Measurements from ENCODE around the gene PDSS2. TPM values are rescaled to one million over a fixed set of nuclear protein-coding genes. Genes with fewer than 3 reads are reported as not detected.
A peak's percentile ranks its signal among the peaks of the same experiment; 100 is the strongest.

Gene PDSS2
- total RNA-seq, 4 donors from 2014 or later = 4.3 to 14.7 (median 12.1) TPM

- peak overlapping the region; percentile 79 for H3K4me3 ChIP-seq
- H3K27me3 ChIP-seq = peaks cover 49% of the 10 kb centered on the region
- H3K27ac ChIP-seq = no peak overlapping the region
- DNase-seq (ENCODE audit: low spot score in 2 of 2) = no peak
- WGBS = under 1% methylated on average over 23 of the region's 30 CpGs
- H3K36me3 ChIP-seq = no peaks in the 10 kb centered on the region
- peaks cover 36% of the 10 kb centered on the region for H3K4me1 ChIP-seq
- TF ChIP-seq, protein P1, sequence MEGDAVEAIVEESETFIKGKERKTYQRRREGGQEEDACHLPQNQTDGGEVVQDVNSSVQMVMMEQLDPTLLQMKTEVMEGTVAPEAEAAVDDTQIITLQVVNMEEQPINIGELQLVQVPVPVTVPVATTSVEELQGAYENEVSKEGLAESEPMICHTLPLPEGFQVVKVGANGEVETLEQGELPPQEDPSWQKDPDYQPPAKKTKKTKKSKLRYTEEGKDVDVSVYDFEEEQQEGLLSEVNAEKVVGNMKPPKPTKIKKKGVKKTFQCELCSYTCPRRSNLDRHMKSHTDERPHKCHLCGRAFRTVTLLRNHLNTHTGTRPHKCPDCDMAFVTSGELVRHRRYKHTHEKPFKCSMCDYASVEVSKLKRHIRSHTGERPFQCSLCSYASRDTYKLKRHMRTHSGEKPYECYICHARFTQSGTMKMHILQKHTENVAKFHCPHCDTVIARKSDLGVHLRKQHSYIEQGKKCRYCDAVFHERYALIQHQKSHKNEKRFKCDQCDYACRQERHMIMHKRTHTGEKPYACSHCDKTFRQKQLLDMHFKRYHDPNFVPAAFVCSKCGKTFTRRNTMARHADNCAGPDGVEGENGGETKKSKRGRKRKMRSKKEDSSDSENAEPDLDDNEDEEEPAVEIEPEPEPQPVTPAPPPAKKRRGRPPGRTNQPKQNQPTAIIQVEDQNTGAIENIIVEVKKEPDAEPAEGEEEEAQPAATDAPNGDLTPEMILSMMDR (IDR thresholded peaks at IDR 0.05) = no peak
- TF ChIP-seq EP300 (IDR thresholded peaks at IDR 0.05) = no peak
- TF ChIP-seq POLR2A (IDR thresholded peaks at IDR 0.05) = no peak
- TF ChIP-seq POLR2AphosphoS5 (IDR thresholded peaks at IDR 0.05) = no peak
- H3K9me3 ChIP-seq = no peaks in the 10 kb centered on the region
These were observed 31.3 kb upstream of the PDSS2 start for GRCh38 chr6:107490566-107491137.

DNA sequence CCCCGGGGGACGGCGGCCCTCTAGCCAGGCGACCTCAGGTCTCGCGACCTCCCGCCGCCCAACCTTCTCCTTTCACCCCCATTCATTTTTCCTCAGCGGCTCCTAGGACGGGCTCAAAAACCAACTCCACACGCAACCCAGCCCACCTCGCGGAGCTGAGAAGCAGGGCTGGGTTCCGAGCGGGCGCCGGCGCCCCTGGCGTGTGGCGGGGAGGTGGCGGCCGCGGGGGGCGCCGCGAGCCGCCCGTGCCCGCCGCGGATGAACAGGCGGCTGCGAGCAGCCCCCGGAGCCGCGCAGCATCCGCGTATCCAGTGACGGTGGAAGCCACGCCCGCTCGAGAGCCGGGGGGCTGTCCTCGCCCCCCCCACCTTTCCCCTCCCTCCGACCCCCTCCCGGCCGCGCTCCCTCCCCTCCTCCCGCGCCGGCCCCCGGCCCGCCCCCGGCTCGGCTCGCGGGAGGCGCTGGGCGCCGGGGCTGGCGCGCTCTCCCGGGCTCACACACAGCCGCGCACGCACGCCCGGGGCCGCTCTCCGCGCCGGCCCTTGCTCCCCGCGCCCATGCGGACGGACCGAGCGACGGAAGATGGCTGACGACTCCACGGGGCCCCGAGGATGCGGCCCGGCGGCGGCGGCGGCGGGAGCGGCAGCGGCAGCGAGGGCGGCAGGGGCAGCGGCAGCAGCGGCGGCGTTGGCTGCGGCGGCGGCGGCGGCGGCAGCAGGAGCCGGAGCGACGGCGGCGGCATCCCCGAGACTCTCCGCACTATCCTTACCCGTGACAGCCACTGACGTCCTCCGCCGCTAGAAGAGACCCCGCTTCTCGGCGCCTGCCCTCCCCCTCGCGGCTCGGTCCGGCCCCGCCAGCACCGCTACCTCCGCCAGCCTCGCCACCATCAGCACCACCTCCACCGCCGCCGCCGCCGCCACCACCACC is 30.5 kb upstream of the PDSS2 start, which contains the start of gene SOBP:
TSS of gene SOBP (plus strand) at position 482 of the 930 bp plus-strand sequence. CDS start 500 bp downstream, outside the sequence.
- peak within 1 kb of the TSS; percentile 79 for H3K4me3 ChIP-seq
- no peak within 1 kb of the TSS for H3K27ac ChIP-seq
- WGBS = under 1% methylated on average over 55 of the region's 130 CpGs
- TF ChIP-seq, protein P1 (IDR thresholded peaks at IDR 0.05) = no peak
- TF ChIP-seq POLR2A (IDR thresholded peaks at IDR 0.05) (no peak), POLR2AphosphoS5 (IDR thresholded peaks at IDR 0.05) (no peak), EP300 (IDR thresholded peaks at IDR 0.05) (no peak)
- H3K9me3 ChIP-seq = no peaks in the 10 kb centered on the region
- H3K27me3 ChIP-seq = peaks cover 49% of the 10 kb centered on the region
- peaks cover 36% of the 10 kb centered on the region for H3K4me1 ChIP-seq
- H3K36me3 ChIP-seq = no peaks in the 10 kb centered on the region
- no peak for DNase-seq (ENCODE audit: low spot score in 2 of 2)

DNA sequence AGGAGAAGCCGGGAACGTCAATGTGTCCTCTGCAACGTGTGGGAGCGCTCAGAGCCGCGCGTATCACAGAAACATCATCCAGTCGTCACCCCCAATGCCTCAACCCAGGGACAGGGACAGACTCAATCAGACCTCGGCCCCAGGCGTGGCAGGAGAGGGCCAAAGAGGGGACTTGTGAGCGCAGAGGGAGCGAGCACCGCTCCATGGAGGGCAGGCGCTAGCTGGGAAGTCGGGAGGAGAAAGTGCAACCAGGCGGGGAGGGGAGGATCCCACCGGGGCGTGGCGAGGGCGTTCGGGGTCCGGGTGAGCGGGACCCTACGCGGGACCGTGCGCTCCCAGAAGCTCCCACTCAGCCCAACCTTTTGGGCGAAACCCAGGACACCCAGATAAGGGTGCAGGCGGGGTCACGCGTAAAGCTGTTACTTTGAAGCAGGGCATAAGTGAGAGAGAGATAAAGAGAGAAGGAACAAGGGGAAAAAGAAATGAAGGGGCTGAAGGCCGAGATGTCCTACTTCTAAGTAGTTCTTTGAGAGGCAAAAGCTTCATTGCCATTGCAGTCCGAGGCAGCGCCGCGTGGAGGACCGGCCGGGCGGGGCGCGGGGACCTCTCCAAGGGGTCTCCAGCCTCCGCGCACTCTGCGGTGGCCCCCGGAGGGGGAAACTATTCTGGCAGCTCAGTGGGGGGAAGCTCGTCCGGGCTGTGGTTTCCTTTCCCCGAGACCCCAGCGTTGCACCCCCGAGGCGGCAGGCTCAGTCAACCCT is 29.7 kb upstream of the PDSS2 start:
- Histone ChIP-seq H3K4me3 (peak overlapping the region; percentile 79), H3K9me3 (no peaks in the 10 kb centered on the region), H3K4me1 (peaks cover 36% of the 10 kb centered on the region), H3K27ac (no peak overlapping the region), H3K36me3 (no peaks in the 10 kb centered on the region), H3K27me3 (peaks cover 50% of the 10 kb centered on the region)
- DNase-seq (ENCODE audit: low spot score in 2 of 2) = peak in 1 of 2 donors; percentile 71
- TF ChIP-seq POLR2AphosphoS5 (IDR thresholded peaks at IDR 0.05) (no peak), EP300 (IDR thresholded peaks at IDR 0.05) (no peak), POLR2A (IDR thresholded peaks at IDR 0.05) (no peak)
- TF ChIP-seq, protein P1 (IDR thresholded peaks at IDR 0.05) = no peak
- WGBS = under 1% methylated on average over 50 of the region's 51 CpGs

DNA sequence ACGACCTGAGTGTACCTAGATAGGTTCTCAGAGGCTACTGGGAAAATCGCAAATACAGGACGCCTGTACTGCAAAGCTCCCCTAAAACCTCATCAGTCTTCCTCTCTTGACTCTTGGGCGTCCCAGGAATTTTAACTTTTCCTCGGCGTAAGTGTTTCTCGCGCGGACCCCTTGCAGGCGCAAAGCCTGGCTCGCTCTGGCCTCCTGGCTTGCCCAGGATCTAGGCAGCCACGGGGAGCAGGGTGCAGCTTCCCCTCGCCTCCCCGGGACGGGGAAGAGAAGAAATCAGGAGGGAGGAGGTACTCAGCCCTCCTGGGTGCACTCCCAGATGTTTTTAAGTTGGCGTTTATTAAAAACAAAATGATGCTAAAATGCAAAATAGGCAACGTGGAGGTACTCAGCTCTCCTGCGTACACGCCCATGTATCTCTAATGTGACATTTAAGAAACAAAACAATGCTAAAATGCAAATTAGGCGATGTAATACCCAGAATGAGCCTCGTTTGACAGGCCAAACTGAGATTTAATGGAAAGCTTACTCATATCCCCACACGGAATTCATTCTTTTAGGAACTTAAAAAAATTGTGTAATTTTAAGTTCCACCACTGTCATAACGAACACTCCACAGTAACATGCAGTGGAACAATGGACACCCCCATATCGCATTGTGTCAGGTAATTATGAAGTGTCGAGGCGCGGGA is 29.0 kb upstream of the PDSS2 start:
- no peaks in the 10 kb centered on the region for H3K9me3 ChIP-seq
- DNase-seq (ENCODE audit: low spot score in 2 of 2) = no peak
- H3K27ac ChIP-seq = no peak overlapping the region
- TF ChIP-seq EP300 (IDR thresholded peaks at IDR 0.05) (no peak), POLR2AphosphoS5 (IDR thresholded peaks at IDR 0.05) (no peak), POLR2A (IDR thresholded peaks at IDR 0.05) (no peak)
- TF ChIP-seq, protein P1 (IDR thresholded peaks at IDR 0.05) = no peak
- 15% methylated on average over 27 of the region's 27 CpGs for WGBS
- H3K4me1 ChIP-seq = peaks cover 36% of the 10 kb centered on the region
- peak overlapping the region; percentile 79 for H3K4me3 ChIP-seq
- no peaks in the 10 kb centered on the region for H3K36me3 ChIP-seq
- peaks cover 57% of the 10 kb centered on the region for H3K27me3 ChIP-seq

All from suprapubic skin (tissue), 4 donors.